K562 (cell line): ENCODE measurements around the gene PTPRT. TPM values are rescaled to one million over a fixed set of nuclear protein-coding genes. Genes with fewer than 3 reads are reported as not detected.

ENCODE experiments used
- ATAC-seq: fragments of 200-7000 bp; cut with Tn5 transposase; 3 replicates; pipeline ENCODE4 v1.9.1; 2020; ENCODE audit warnings: moderate library complexity
- BruUV-seq: library from RNA; stranded (reverse); fragments of 400-500 nt; replicated peaks from 2 replicates; lab custom pipeline; 2021; lab: Mats Ljungman, UMichigan
- CTCF ChIA-PET: fragments of 300-600 bp; formaldehyde crosslinking; extraction: SDS; loops from one replicate; lab custom pipeline; 2021; ENCODE audit warnings: low intra/inter-chr PET ratio; lab: Yijun Ruan, JAX
- POLR2A ChIA-PET: fragments of 300-600, 350-650 bp; sonication (Branson Sonifier 250); formaldehyde crosslinking; extraction: SDS; loops from one replicate; lab custom pipeline; 2021; ENCODE audit warnings: antibody characterized with exemption, inconsistent platforms; lab: Yijun Ruan, JAX
- DNase-seq, 4 experiments: peaks; one replicate each; pipeline versions ENCODE4 v3.0.0 to v3.0.0-alpha.2; 2011 to 2018; ENCODE audit warnings: low spot score in 3 of 4, mixed read lengths in 3 of 4; ENCODE audit errors: extremely low read depth in 1 of 4
- FAIRE-seq: peaks from 2 replicates; lab custom pipeline; 2011; peaks lifted over from hg19 to GRCh38; lab: Jason Lieb, UNC
- H2AFZ ChIP-seq: 2 replicates; pipeline ENCODE4 v1.6.0; 2011; ENCODE audit warnings: low read depth, low read length, control low read depth, inconsistent platforms
- H3K27ac ChIP-seq: fragments of 200-600 bp; 3 replicates; pipeline ENCODE4 v1.8.0; 2011; ENCODE audit warnings: low read depth, mild to moderate bottlenecking, control low read depth, inconsistent platforms, low read length, moderate library complexity, mixed read lengths; ENCODE audit errors: extremely low read depth
- H3K27me3 ChIP-seq, 2 experiments: fragments of 300-600 bp in 1 of 2; 2 replicates in 1 of 2; 3 replicates in 1 of 2; pipeline versions ENCODE4 v1.6.0 to v1.8.0; 2011; ENCODE audit warnings: inconsistent platforms in 2 of 2, low read length in 2 of 2, mild to moderate bottlenecking in 1 of 2, mixed read lengths in 1 of 2, moderate library complexity in 1 of 2; ENCODE audit not compliant: control insufficient read depth in 2 of 2, insufficient read depth in 2 of 2
- H3K36me3 ChIP-seq: fragments of 300-600 bp; 3 replicates; pipeline ENCODE4 v1.8.0; 2011; ENCODE audit warnings: mild to moderate bottlenecking, low read length, inconsistent platforms; ENCODE audit not compliant: control insufficient read depth, insufficient read depth
- H3K4me1 ChIP-seq, 2 experiments: fragments of 200-600 bp in 1 of 2; replicated peaks in 1 of 2; 2 replicates in 1 of 2; 3 replicates in 1 of 2; pipeline versions ENCODE4 v1.5.1 to v1.8.0; 2011; ENCODE audit warnings: inconsistent platforms in 2 of 2, low read length in 2 of 2, mild to moderate bottlenecking in 1 of 2, mixed read lengths in 1 of 2, moderate library complexity in 1 of 2; ENCODE audit not compliant: control insufficient read depth in 2 of 2, insufficient read depth in 2 of 2
- H3K4me2 ChIP-seq: 2 replicates; pipeline ENCODE4 v1.6.1; 2011; ENCODE audit warnings: low read length, control low read depth, inconsistent platforms, mixed read lengths; ENCODE audit not compliant: insufficient read depth
- H3K4me3 ChIP-seq: fragments of 200-600 bp; sonication (generic), shearing (Covaris generic); 2 replicates; pipeline ENCODE4 v1.5.1; 2016; ENCODE audit warnings: control low read depth, inconsistent platforms
- H3K79me2 ChIP-seq: fragments of 200-600 bp; 3 replicates; pipeline ENCODE4 v1.8.0; 2011; ENCODE audit warnings: low read length, inconsistent platforms; ENCODE audit not compliant: control insufficient read depth, insufficient read depth
- H3K9ac ChIP-seq, 2 experiments: 2 replicates each; pipeline versions ENCODE4 v1.6.0 to v1.6.1; 2011; ENCODE audit warnings: low read depth in 2 of 2, low read length in 2 of 2, control low read depth in 1 of 2, inconsistent platforms in 1 of 2, mild to moderate bottlenecking in 1 of 2, mixed read lengths in 1 of 2; ENCODE audit not compliant: insufficient read depth in 1 of 2
- H3K9me1 ChIP-seq: one replicate; pipeline ENCODE4 v1.6.0; 2011; ENCODE audit warnings: inconsistent platforms, mild to moderate bottlenecking, low read length, moderate library complexity; ENCODE audit not compliant: control insufficient read depth, insufficient read depth
- H3K9me3 ChIP-seq: replicated peaks from 2 replicates; pipeline ENCODE4 v1.5.1; 2011; ENCODE audit warnings: low read depth, low read length, inconsistent platforms; ENCODE audit not compliant: control insufficient read depth, insufficient read depth
- H4K20me1 ChIP-seq: replicated peaks from 2 replicates; pipeline ENCODE4 v1.6.1; 2011; ENCODE audit warnings: low read length, inconsistent platforms, mixed read lengths; ENCODE audit not compliant: control insufficient read depth, insufficient read depth
- ATF7 ChIP-seq: fragments of 450-650 bp; IDR thresholded peaks from 2 replicates; pipeline ENCODE4 v1.7.1; 2014; ENCODE audit warnings: mild to moderate bottlenecking, moderate library complexity
- CTBP1 ChIP-seq: fragments of 450-650 bp; IDR thresholded peaks from 2 replicates; pipeline ENCODE4 v1.6.1; 2016; ENCODE audit warnings: borderline replicate concordance
- E2F6 ChIP-seq, 2 experiments: IDR thresholded peaks; 2 replicates each; pipeline ENCODE4 v1.6.1; 2011; ENCODE audit warnings: borderline replicate concordance in 1 of 2, control low read depth in 1 of 2, low read depth in 1 of 2, low read length in 1 of 2, mild to moderate bottlenecking in 1 of 2, mixed read lengths in 1 of 2, moderate library complexity in 1 of 2; ENCODE audit not compliant: insufficient read depth in 1 of 2, insufficient read length in 1 of 2, poor library complexity in 1 of 2, severe bottlenecking in 1 of 2; ENCODE audit errors: extremely low read depth in 1 of 2
- IRF9 ChIP-seq: fragments of 450-650 bp; IDR thresholded peaks from 2 replicates; pipeline ENCODE4 v1.6.1; 2016; ENCODE audit warnings: missing biosample characterization, missing genetic modification characterization
- MTF1 ChIP-seq: fragments of 250-450 bp; sonication (Bioruptor Pico); IDR thresholded peaks from 2 replicates; pipeline ENCODE4 v1.9.0; 2021; ENCODE audit warnings: moderate library complexity, mild to moderate bottlenecking, inconsistent platforms, borderline replicate concordance
- NFXL1 ChIP-seq: fragments of 450-650 bp; formaldehyde crosslinking; IDR thresholded peaks from 2 replicates; pipeline ENCODE4 v1.4.0; 2021; ENCODE audit warnings: mild to moderate bottlenecking
- PML ChIP-seq: IDR thresholded peaks from 2 replicates; pipeline ENCODE4 v1.6.1; 2012; ENCODE audit warnings: low read length, inconsistent platforms
- SMAD1 ChIP-seq: fragments of 150-350 bp; IDR thresholded peaks from 2 replicates; pipeline ENCODE4 v1.6.1; 2014; ENCODE audit warnings: low read length, low read depth; ENCODE audit not compliant: partially characterized antibody
- SRSF3 ChIP-seq: fragments of 200-400 bp; formaldehyde crosslinking; IDR thresholded peaks from 2 replicates; pipeline ENCODE4 v1.6.1; 2016; ENCODE audit warnings: mild to moderate bottlenecking, low read length, moderate library complexity; ENCODE audit not compliant: insufficient read depth
- TAF15 ChIP-seq: fragments of 200-400 bp; formaldehyde crosslinking; IDR thresholded peaks from 2 replicates; pipeline ENCODE4 v1.6.1; 2017; ENCODE audit warnings: mild to moderate bottlenecking, low read depth, low read length, moderate library complexity
- TEAD4 ChIP-seq, 2 experiments: sonication (generic) in 1 of 2; formaldehyde crosslinking in 1 of 2; IDR thresholded peaks; 2 replicates each; pipeline versions ENCODE4 v1.6.1 to v1.8.0; 2012 to 2022; ENCODE audit warnings: borderline replicate concordance in 1 of 2, inconsistent platforms in 1 of 2, low read length in 1 of 2, mild to moderate bottlenecking in 1 of 2, missing genetic modification reagents in 1 of 2
- ZNF133 ChIP-seq: fragments of 250-450 bp; sonication (Bioruptor Pico); IDR thresholded peaks from 2 replicates; pipeline ENCODE4 v1.4.0; 2020; ENCODE audit warnings: mild to moderate bottlenecking
- ZNF408 ChIP-seq: fragments of 250-450 bp; sonication (Bioruptor Pico); IDR thresholded peaks from 2 replicates; pipeline ENCODE4 v1.4.0; 2020; ENCODE audit warnings: low read depth, mild to moderate bottlenecking, moderate library complexity
- WGBS: fragments of 100-300 bp; shearing (Covaris generic); methylation state at CpG from one replicate; pipeline ENCODE4 v1.1.6; 2016; ENCODE audit warnings: low coverage, mixed read lengths; ENCODE audit not compliant: insufficient coverage; ENCODE audit errors: missing lambda C conversion rate; 5-methylcytosine and 5-hydroxymethylcytosine counted together
- in situ Hi-C: fragments of 300-500 bp; cut with MboI; formaldehyde crosslinking; loops from 4 replicates; pipeline ENCODE4 v1.15.0; 2018; ENCODE audit warnings: inconsistent platforms, mixed read lengths
- intact Hi-C: fragments of 100-400 bp; cut with micrococcal nuclease; formaldehyde crosslinking; loops from 2 replicates; pipeline ENCODE4 v1.14.2; 2022
- polyA plus RNA-seq, 8 experiments: library from polyadenylated mRNA; depleted of rRNA in 4 of 8; stranded (reverse) in 5 of 8; unstranded in 3 of 8; fragments of >200 nt; fragmentation: Nextera tagmentation in 2 of 8; fragmentation: Illumina TruSeq in 1 of 8; extraction: Ambion mirVana in 2 of 8; extraction: Trizol in 1 of 8; gene quantifications; 2 replicates each; pipeline versions ENCODE4 v1.2.1 to v1.2.3, GENCODE V29; 2011 to 2014; ENCODE audit warnings: inconsistent platforms in 1 of 8, missing spikeins in 1 of 8
- total RNA-seq, 7 experiments: library from RNA; depleted of rRNA in 6 of 7; stranded (reverse); fragments of >200 nt in 6 of 7; fragmentation: Illumina TruSeq in 2 of 7; extraction: Trizol in 2 of 7; gene quantifications; 2 replicates each; pipeline versions ENCODE4 v1.2.1 to v1.2.3, GENCODE V29; 2011 to 2021; ENCODE audit warnings: low replicate concordance in 1 of 7
- TF ChIP-seq, protein P1 (sequence below): sonication (generic); formaldehyde crosslinking; IDR thresholded peaks from 2 replicates; pipeline ENCODE4 v1.8.1; 2022; ENCODE audit warnings: missing genetic modification reagents
- TF ChIP-seq, protein P2 (sequence below): fragments of 450-650 bp; IDR thresholded peaks from 2 replicates; pipeline ENCODE4 v1.6.1; 2017; ENCODE audit warnings: mild to moderate bottlenecking, moderate library complexity

The PTPRT gene
- total and polyA plus RNA-seq, 9 of the 15 experiments (the other 6 are each of a cell fraction or from before 2014, with no cell fraction given), result not detected

GRCh38 chr20:42714298-42715141 is 475.2 kb downstream of the PTPRT start:
- Histone ChIP-seq H3K9me3 (no peaks in the 10 kb centered on the region), H3K27me3 (no peaks in the 10 kb centered on the region), H3K4me3 (no peak overlapping the region), H3K79me2 (no peaks in the 10 kb centered on the region), H3K4me1 (no peaks in the 10 kb centered on the region), H3K36me3 (no peaks in the 10 kb centered on the region), H4K20me1 (no peaks in the 10 kb centered on the region), H2AFZ (no peak overlapping the region), H3K27ac (no peak overlapping the region), H3K9me1 (no peaks in the 10 kb centered on the region), H3K4me2 (no peak overlapping the region), H3K9ac (no peak overlapping the region)
- no peak for FAIRE-seq
- DNase-seq, result no peak
- CTCF ChIA-PET, result no interaction called here
- POLR2A ChIA-PET, result no interaction called here
- in situ Hi-C loops (no loop called here), intact Hi-C loops (no loop called here)
- no TSS peak for BruUV-seq
- ATAC-seq, result no peak
- 0% methylated on average over 5 of the region's 5 CpGs for WGBS
- TF ChIP-seq TEAD4 (IDR thresholded peaks at IDR 0.05; ENCODE audit: low read length), result no peak
- no peak for TF ChIP-seq TEAD4 (CRISPR knock-in tag; IDR thresholded peaks at IDR 0.05; ENCODE audit: borderline replicate concordance)
- no peak for TF ChIP-seq PML
- no peak for TF ChIP-seq E2F6 (IDR thresholded peaks at IDR 0.05; ENCODE audit: borderline replicate concordance in 1 of 2, extremely low read depth in 1 of 2, insufficient read depth in 1 of 2, insufficient read length in 1 of 2, low read depth in 1 of 2, low read length in 1 of 2, poor library complexity in 1 of 2, severe bottlenecking in 1 of 2)
- no peak for TF ChIP-seq IRF9
- no peak for TF ChIP-seq ZNF133 (CRISPR knock-in tag)
- no peak for TF ChIP-seq MTF1 (CRISPR knock-in tag)
- TF ChIP-seq ZNF408 (CRISPR knock-in tag), result no peak
- no peak for TF ChIP-seq SMAD1
- no peak for TF ChIP-seq ATF7
- no peak for TF ChIP-seq NFXL1 (CRISPR knock-in tag)
- TF ChIP-seq TAF15, result no peak
- TF ChIP-seq, protein P1, sequence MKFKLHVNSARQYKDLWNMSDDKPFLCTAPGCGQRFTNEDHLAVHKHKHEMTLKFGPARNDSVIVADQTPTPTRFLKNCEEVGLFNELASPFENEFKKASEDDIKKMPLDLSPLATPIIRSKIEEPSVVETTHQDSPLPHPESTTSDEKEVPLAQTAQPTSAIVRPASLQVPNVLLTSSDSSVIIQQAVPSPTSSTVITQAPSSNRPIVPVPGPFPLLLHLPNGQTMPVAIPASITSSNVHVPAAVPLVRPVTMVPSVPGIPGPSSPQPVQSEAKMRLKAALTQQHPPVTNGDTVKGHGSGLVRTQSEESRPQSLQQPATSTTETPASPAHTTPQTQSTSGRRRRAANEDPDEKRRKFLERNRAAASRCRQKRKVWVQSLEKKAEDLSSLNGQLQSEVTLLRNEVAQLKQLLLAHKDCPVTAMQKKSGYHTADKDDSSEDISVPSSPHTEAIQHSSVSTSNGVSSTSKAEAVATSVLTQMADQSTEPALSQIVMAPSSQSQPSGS (CRISPR knock-in tag), result no peak
- no peak for TF ChIP-seq SRSF3
- TF ChIP-seq, protein P2, sequence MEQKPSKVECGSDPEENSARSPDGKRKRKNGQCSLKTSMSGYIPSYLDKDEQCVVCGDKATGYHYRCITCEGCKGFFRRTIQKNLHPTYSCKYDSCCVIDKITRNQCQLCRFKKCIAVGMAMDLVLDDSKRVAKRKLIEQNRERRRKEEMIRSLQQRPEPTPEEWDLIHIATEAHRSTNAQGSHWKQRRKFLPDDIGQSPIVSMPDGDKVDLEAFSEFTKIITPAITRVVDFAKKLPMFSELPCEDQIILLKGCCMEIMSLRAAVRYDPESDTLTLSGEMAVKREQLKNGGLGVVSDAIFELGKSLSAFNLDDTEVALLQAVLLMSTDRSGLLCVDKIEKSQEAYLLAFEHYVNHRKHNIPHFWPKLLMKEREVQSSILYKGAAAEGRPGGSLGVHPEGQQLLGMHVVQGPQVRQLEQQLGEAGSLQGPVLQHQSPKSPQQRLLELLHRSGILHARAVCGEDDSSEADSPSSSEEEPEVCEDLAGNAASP, result no peak
- TF ChIP-seq CTBP1, result no peak
